HG03045 (cell line): ENCODE data around the gene C19orf25.

Source experiments
- ATAC-seq: cut with Tn5 transposase; IDR thresholded peaks from one replicate; pipeline ENCODE4 v1.9.1; 2021; ENCODE audit warnings: mild to moderate bottlenecking, moderate library complexity; ENCODE audit not compliant: unreplicated experiment

The C19orf25 gene

DNA sequence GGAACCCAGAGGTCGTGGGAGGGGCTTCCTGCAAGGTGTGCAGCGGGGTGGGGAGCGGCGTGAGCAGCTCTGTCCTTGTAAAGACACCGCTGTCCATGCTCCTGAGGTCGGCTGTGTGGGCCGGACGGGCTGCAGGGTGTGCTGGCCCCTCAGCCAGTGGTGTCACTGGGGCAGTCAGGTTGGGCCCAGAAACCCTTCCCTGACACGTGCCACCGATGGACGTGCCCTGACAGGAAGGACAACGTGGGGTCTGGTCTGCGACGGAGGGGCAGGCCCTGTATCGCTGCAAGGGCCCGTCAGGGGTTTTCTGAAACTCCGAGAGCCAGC lies 45.0 kb downstream of the C19orf25 start:
- ATAC-seq = no peak

- ATAC-seq = no peak
Observed at GRCh38 chr19:1433119-1434039, 45.6 kb downstream of the C19orf25 start.

GRCh38 chr19:1432507-1432887 lies 46.5 kb downstream of the C19orf25 start:
- no peak for ATAC-seq

GRCh38 chr19:1431759-1432506 lies 47.1 kb downstream of the C19orf25 start:
- ATAC-seq = no peak

- ATAC-seq = no peak
Observed at GRCh38 chr19:1430246-1430645, 48.8 kb downstream of the C19orf25 start.

GRCh38 chr19:1429750-1430149 lies 49.3 kb downstream of the C19orf25 start:
- no peak for ATAC-seq

DNA sequence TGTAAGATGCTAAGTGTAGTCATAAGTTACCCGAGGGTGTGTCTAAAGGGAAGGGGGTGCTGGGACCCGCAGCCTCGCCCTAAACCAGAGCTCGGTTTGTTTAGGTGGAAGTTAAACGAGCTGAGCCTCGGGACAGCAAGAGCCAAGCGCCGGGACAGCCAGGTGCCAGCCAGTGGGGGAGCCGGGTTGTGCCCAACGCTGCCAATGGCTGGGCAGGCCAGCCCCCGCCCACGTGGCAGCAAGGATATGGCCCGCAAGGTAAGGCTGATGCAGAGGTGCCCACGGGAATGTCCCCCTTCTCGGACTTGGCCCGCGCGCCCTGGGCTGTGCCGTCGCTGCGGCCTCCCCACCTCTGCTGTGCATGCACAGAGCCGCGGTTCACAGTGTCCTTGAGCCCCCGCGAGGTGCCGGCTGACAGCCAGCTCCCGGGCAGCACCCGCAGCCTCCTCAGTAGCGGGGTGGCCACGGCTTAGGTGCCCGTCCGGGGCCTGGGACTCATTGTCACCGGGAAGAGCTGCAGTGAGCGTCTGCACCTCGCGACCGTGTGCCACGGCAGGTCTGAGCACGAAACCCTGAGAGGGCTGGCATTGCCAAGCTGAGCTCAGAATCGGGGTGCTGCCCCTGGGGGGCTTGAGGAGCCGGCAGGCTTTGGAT lies 50.1 kb downstream of the C19orf25 start:
- no peak for ATAC-seq

DNA sequence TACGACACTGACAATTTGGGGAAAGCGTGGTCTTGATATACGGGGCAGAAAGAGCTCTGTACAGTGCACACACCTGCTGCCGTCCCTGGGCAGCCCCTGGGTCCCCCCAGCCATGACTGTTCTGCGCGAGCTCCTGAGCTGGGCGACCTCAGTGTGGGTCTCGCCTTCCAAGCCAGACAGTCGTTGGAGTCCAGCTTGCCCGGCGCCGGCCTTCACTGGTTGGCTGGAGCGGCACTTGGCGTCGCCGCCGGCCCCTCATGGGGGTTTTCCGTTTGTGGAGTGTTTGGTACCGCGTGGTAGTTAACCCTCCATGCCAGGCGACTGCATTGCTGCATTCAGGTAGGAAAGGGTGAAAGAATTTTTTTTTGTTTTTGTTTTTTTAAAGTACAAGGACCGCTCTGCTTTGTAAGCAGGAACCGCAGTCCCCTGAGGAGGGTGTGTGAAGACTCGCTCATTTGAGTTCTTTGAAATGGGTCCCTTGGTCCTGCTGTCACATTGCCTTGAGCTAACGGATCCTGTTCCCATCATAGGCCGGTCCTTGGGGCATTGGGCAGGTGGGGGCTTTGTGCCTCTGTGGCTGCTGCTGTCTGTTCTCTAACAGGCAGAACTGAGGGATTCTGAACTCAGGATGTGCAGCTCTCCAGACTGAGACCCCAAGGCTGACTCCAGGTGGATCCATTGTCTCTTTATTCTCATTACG lies 51.6 kb downstream of the C19orf25 start:
- no peak for ATAC-seq

GRCh38 chr19:1426736-1427135 lies 52.3 kb downstream of the C19orf25 start:
- ATAC-seq = no peak

DNA sequence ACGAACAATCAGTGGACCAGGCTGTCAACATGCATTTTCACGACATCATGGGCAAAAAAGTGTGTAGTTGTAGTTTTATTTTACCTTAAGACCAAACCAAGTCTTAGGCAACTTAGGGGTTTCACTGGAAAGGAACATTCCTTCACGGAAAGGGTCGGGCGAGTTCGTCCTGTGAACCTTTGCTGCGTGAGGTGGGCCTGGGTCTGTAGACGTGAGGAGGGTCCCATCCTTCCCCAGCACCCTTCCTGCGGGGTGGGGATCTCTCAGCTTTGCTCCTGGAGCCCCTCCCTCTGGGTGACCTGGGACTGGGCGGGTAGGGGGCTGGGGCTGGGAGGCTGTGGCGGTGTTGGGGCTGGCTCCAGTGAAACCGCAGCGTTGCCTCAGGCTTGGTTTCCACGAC lies 53.1 kb downstream of the C19orf25 start:
- ATAC-seq = no peak

- ATAC-seq = no peak
Observed at GRCh38 chr19:1425102-1425837, 53.7 kb downstream of the C19orf25 start.

DNA sequence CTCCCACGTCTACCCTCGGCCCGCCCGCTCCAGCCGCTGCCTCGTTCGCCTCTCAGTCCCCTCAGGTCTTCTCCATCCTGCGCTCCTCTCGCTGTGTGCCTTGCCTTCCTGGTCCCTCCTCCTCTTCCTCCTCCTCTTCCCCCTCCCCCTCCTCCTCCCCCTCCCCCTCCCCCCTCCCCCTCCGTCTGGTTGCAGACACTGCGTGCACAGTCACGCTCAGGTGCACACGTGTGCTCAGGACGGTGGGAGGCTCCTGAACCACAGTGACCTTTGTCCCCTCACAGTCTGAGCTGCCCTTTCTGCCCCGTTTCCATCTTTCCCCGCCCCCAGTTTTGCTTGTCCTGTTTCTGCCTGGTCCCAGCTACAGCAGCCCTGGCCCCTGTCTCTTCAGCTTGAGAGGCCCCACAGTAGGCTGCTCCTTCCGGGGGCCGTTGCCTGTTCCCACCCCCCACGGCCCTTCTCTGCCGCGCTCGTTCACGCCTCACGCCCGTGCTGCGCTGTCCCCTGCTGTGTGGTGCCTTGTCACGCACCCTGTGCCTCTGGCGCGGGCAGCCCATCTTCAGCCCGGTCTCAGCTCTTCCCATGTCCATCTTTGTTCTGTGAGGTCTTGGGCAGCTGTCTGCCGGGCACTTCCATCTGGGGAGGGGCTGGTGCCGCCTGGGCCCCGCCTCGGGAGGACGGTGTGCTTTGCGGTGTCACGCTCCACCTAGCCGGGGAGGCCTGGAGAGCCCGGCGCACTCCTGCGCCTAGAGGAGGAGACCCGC lies 54.6 kb downstream of the C19orf25 start:
- ATAC-seq = no peak

GRCh38 chr19:1423436-1424191 lies 55.4 kb downstream of the C19orf25 start:
- ATAC-seq = no peak
